Panc1 (cell line): ENCODE data around the gene HINT1. TPM values are rescaled to one million over a fixed set of nuclear protein-coding genes. Genes with fewer than 3 reads are reported as not detected.

Experiments
- ATAC-seq: fragments of 200-7000 bp; cut with Tn5 transposase; 2 replicates; pipeline ENCODE4 v1.9.1; 2020; ENCODE audit warnings: mild to moderate bottlenecking, moderate library complexity
- BruUV-seq: library from RNA; stranded (reverse); fragments of 400-500 nt; replicated peaks from 2 replicates; lab custom pipeline; 2021; lab: Mats Ljungman, UMichigan
- CTCF ChIA-PET: fragments of 300-600 bp; sonication (Branson Sonifier 250); formaldehyde crosslinking; loops from one replicate; lab custom pipeline; 2022; ENCODE audit warnings: antibody characterized with exemption; lab: Charles Lee
- POLR2A ChIA-PET: fragments of 300-600 bp; sonication (Branson Sonifier 250); formaldehyde crosslinking; loops from one replicate; lab custom pipeline; 2022; ENCODE audit warnings: antibody characterized with exemption; lab: Charles Lee
- DNase-seq: peaks from one replicate; pipeline ENCODE4 v3.0.0-alpha.2; 2010; ENCODE audit warnings: low read depth, low spot score
- H3K27ac ChIP-seq: 2 replicates; pipeline ENCODE4 v1.5.1; 2011; ENCODE audit warnings: mild to moderate bottlenecking, low read length, inconsistent platforms
- H3K27me3 ChIP-seq: fragments of 200-500 bp; sonication (Bioruptor generic); 2 replicates; pipeline ENCODE4 v1.6.0; 2014; ENCODE audit warnings: low read length, inconsistent platforms; ENCODE audit not compliant: control insufficient read depth, insufficient read depth
- H3K36me3 ChIP-seq: fragments of 200-500 bp; sonication (Bioruptor generic); 2 replicates; pipeline ENCODE4 v1.5.1; 2014; ENCODE audit warnings: inconsistent platforms, mild to moderate bottlenecking, low read length, moderate library complexity; ENCODE audit not compliant: control insufficient read depth, insufficient read depth
- H3K4me1 ChIP-seq: 2 replicates; pipeline ENCODE4 v1.5.1; 2011; ENCODE audit warnings: inconsistent platforms, mild to moderate bottlenecking, low read length, moderate library complexity; ENCODE audit not compliant: control insufficient read depth, insufficient read depth
- H3K4me3 ChIP-seq, 2 experiments: 2 replicates each; pipeline ENCODE4 v1.5.1; 2011 to 2012; ENCODE audit warnings: low read depth in 2 of 2, low read length in 2 of 2, mild to moderate bottlenecking in 2 of 2, inconsistent platforms in 1 of 2, moderate library complexity in 1 of 2
- H3K9me3 ChIP-seq: fragments of 200-500 bp; sonication (Bioruptor generic); 2 replicates; pipeline ENCODE4 v1.5.1; 2014; ENCODE audit warnings: low read depth, mild to moderate bottlenecking, inconsistent platforms, low read length, moderate library complexity; ENCODE audit not compliant: control insufficient read depth, insufficient read depth
- POLR2AphosphoS5 ChIP-seq: IDR thresholded peaks from 2 replicates; pipeline ENCODE4 v1.6.1; 2012; ENCODE audit warnings: mild to moderate bottlenecking, low read depth, low read length, moderate library complexity
- SIN3A ChIP-seq: IDR thresholded peaks from 2 replicates; pipeline ENCODE4 v1.6.1; 2012; ENCODE audit warnings: low read depth, mild to moderate bottlenecking, low read length, moderate library complexity, borderline replicate concordance; ENCODE audit not compliant: insufficient read depth
- TCF7L2 ChIP-seq: IDR thresholded peaks from 2 replicates; pipeline ENCODE4 v1.6.1; 2011; ENCODE audit warnings: mild to moderate bottlenecking, low read depth, low read length, inconsistent platforms
- in situ Hi-C: cut with HindIII; loops from 2 replicates; pipeline ENCODE4 v1.10.0; 2016; ENCODE audit warnings: low sequenced_read_pairs, low pct_unique_long_range_greater_than_20kb
- intact Hi-C: fragments of 100-400 bp; cut with micrococcal nuclease; formaldehyde crosslinking; loops from one replicate; pipeline ENCODE4 v1.10.0; 2022; ENCODE audit not compliant: unreplicated experiment
- total RNA-seq: library from RNA; stranded (reverse); gene quantifications from one replicate; pipeline ENCODE4 v1.2.1, GENCODE V29; 2021; ENCODE audit not compliant: unreplicated experiment
- TF ChIP-seq, protein P1 (sequence below): fragments of 450-650 bp; IDR thresholded peaks from 2 replicates; pipeline ENCODE4 v1.5.1; 2017; ENCODE audit warnings: mild to moderate bottlenecking
- TF ChIP-seq, protein P2 (sequence below), 2 experiments: IDR thresholded peaks; 2 replicates each; pipeline ENCODE4 v1.6.1; 2011 to 2012; ENCODE audit warnings: low read depth in 2 of 2, control low read depth in 1 of 2, low read length in 1 of 2, mild to moderate bottlenecking in 1 of 2, moderate library complexity in 1 of 2; ENCODE audit not compliant: insufficient read depth in 1 of 2

HINT1 gene
- total RNA-seq, 1 experiment from 2014 or later = 233 TPM

DNA sequence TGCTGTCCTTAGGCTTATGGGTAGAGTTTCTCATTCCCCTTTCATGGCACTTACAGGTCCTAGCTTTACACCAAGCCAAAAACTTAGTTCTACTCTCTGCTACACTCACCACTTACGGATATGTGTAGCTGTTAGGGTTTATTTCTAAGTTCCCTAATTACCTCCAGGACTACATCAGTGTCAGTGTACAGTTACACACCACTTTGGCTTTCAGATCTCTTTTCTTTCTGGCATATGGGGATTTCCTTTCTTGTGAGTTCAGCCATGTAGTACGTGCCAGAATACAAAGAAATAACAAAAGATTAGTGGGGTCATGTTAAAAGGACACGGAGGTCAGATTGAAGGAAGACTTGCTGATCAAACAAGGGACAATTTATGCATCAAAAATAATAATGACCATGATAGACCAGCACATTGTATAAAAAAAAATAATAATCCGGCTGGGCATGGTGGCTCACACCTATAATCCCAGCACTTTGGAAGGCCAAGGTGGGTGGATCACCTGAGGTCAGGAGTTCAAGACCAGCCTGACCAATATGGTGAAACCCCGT lies 47.5 kb upstream of the HINT1 start:
- Histone ChIP-seq H3K9me3 (no peaks in the 10 kb centered on the region), H3K27ac (no peak overlapping the region), H3K36me3 (no peaks in the 10 kb centered on the region), H3K4me1 (no peaks in the 10 kb centered on the region), H3K4me3 (no peak overlapping the region), H3K27me3 (no peaks in the 10 kb centered on the region)
- POLR2A ChIA-PET = no interaction called here
- CTCF ChIA-PET = no interaction called here
- DNase-seq = no peak
- no peak for ATAC-seq
- in situ Hi-C loops = no loop called here
- TF ChIP-seq POLR2AphosphoS5 (no peak), TCF7L2 (no peak), SIN3A (no peak)
- TF ChIP-seq, protein P1, sequence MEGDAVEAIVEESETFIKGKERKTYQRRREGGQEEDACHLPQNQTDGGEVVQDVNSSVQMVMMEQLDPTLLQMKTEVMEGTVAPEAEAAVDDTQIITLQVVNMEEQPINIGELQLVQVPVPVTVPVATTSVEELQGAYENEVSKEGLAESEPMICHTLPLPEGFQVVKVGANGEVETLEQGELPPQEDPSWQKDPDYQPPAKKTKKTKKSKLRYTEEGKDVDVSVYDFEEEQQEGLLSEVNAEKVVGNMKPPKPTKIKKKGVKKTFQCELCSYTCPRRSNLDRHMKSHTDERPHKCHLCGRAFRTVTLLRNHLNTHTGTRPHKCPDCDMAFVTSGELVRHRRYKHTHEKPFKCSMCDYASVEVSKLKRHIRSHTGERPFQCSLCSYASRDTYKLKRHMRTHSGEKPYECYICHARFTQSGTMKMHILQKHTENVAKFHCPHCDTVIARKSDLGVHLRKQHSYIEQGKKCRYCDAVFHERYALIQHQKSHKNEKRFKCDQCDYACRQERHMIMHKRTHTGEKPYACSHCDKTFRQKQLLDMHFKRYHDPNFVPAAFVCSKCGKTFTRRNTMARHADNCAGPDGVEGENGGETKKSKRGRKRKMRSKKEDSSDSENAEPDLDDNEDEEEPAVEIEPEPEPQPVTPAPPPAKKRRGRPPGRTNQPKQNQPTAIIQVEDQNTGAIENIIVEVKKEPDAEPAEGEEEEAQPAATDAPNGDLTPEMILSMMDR = no peak
- TF ChIP-seq, protein P2, sequence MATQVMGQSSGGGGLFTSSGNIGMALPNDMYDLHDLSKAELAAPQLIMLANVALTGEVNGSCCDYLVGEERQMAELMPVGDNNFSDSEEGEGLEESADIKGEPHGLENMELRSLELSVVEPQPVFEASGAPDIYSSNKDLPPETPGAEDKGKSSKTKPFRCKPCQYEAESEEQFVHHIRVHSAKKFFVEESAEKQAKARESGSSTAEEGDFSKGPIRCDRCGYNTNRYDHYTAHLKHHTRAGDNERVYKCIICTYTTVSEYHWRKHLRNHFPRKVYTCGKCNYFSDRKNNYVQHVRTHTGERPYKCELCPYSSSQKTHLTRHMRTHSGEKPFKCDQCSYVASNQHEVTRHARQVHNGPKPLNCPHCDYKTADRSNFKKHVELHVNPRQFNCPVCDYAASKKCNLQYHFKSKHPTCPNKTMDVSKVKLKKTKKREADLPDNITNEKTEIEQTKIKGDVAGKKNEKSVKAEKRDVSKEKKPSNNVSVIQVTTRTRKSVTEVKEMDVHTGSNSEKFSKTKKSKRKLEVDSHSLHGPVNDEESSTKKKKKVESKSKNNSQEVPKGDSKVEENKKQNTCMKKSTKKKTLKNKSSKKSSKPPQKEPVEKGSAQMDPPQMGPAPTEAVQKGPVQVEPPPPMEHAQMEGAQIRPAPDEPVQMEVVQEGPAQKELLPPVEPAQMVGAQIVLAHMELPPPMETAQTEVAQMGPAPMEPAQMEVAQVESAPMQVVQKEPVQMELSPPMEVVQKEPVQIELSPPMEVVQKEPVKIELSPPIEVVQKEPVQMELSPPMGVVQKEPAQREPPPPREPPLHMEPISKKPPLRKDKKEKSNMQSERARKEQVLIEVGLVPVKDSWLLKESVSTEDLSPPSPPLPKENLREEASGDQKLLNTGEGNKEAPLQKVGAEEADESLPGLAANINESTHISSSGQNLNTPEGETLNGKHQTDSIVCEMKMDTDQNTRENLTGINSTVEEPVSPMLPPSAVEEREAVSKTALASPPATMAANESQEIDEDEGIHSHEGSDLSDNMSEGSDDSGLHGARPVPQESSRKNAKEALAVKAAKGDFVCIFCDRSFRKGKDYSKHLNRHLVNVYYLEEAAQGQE (IDR thresholded peaks at IDR 0.05; ENCODE audit: insufficient read depth in 1 of 2, low read depth in 2 of 2, low read length in 1 of 2) = no peak
- BruUV-seq = no TSS peak
- intact Hi-C loops = no loop called here

DNA sequence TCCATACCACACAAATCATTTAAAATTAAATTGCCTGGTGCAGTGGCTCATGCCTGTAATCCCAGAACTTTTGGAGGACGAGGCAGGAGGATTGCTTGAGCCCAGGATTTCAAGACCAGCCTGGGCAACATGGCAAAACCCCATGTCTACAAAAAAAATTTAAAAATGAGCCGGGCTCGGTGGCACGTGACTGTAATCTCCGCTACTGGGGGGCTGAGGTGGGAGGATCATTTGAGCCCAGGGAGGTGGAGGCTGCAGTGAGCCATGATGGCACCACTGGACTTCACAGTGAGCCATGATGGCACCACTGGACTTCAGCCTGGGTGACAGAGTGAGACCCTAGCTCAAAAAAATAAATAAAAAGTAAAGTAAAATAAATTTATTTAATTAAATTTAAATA lies 46.6 kb upstream of the HINT1 start:
- intact Hi-C loops = no loop called here
- BruUV-seq = no TSS peak
- CTCF ChIA-PET = no interaction called here

More for the DNA sequence above, 46.6 kb upstream of the HINT1 start:
- Histone ChIP-seq H3K36me3 (no peaks in the 10 kb centered on the region), H3K27me3 (no peaks in the 10 kb centered on the region), H3K4me3 (no peak overlapping the region), H3K9me3 (no peaks in the 10 kb centered on the region), H3K27ac (no peak overlapping the region), H3K4me1 (no peaks in the 10 kb centered on the region)
- DNase-seq (no peak), ATAC-seq (no peak)
- POLR2A ChIA-PET = no interaction called here
- no peak for TF ChIP-seq POLR2AphosphoS5
- TF ChIP-seq, protein P1 = no peak
- in situ Hi-C loops = no loop called here
